Measurements from ENCODE around the gene AGPAT3.
A peak's percentile ranks its signal among the peaks of the same experiment; 100 is the strongest.

The AGPAT3 gene

GRCh38 chr21:44003307-44003966 lies 138.4 kb downstream of the AGPAT3 start:
- H3K27ac Mint-ChIP-seq: no peak overlapping the region
- H3K9me3 Mint-ChIP-seq: no peaks in the 10 kb centered on the region
- H3K27me3 Mint-ChIP-seq: no peaks in the 10 kb centered on the region
- no peak overlapping the region for H3K4me3 Mint-ChIP-seq
- no peaks in the 10 kb centered on the region for H3K4me1 Mint-ChIP-seq (ENCODE audit: low read depth)
- H3K36me3 Mint-ChIP-seq (ENCODE audit: low read depth): no peaks in the 10 kb centered on the region

GRCh38 chr21:44005071-44005470 lies 140.0 kb downstream of the AGPAT3 start:
- no peaks in the 10 kb centered on the region for H3K27me3 Mint-ChIP-seq
- no peaks in the 10 kb centered on the region for H3K4me1 Mint-ChIP-seq (ENCODE audit: low read depth)
- no peaks in the 10 kb centered on the region for H3K9me3 Mint-ChIP-seq
- no peaks in the 10 kb centered on the region for H3K36me3 Mint-ChIP-seq (ENCODE audit: low read depth)
- H3K4me3 Mint-ChIP-seq: no peak overlapping the region
- H3K27ac Mint-ChIP-seq: no peak overlapping the region

GRCh38 chr21:44005593-44005992 lies 140.6 kb downstream of the AGPAT3 start:
- H3K27ac Mint-ChIP-seq: no peak overlapping the region
- no peaks in the 10 kb centered on the region for H3K9me3 Mint-ChIP-seq
- H3K4me3 Mint-ChIP-seq: no peak overlapping the region
- no peaks in the 10 kb centered on the region for H3K4me1 Mint-ChIP-seq (ENCODE audit: low read depth)
- H3K27me3 Mint-ChIP-seq: no peaks in the 10 kb centered on the region
- H3K36me3 Mint-ChIP-seq (ENCODE audit: low read depth): no peaks in the 10 kb centered on the region

- no peak overlapping the region for H3K27ac Mint-ChIP-seq
- H3K4me1 Mint-ChIP-seq (ENCODE audit: low read depth): peaks cover 4% of the 10 kb centered on the region
- no peak overlapping the region for H3K4me3 Mint-ChIP-seq
- H3K36me3 Mint-ChIP-seq (ENCODE audit: low read depth): no peaks in the 10 kb centered on the region
- H3K27me3 Mint-ChIP-seq: no peaks in the 10 kb centered on the region
- H3K9me3 Mint-ChIP-seq: no peaks in the 10 kb centered on the region
Measured at GRCh38 chr21:44006017-44006619, 141.1 kb downstream of the AGPAT3 start.

- H3K36me3 Mint-ChIP-seq (ENCODE audit: low read depth): no peaks in the 10 kb centered on the region
- no peak overlapping the region for H3K27ac Mint-ChIP-seq
- H3K27me3 Mint-ChIP-seq: no peaks in the 10 kb centered on the region
- no peak overlapping the region for H3K4me3 Mint-ChIP-seq
- H3K4me1 Mint-ChIP-seq (ENCODE audit: low read depth): peaks cover 7% of the 10 kb centered on the region
- H3K9me3 Mint-ChIP-seq: no peaks in the 10 kb centered on the region
Measured at GRCh38 chr21:44006656-44007055, 141.6 kb downstream of the AGPAT3 start.

GRCh38 chr21:44010429-44010828 lies 145.4 kb downstream of the AGPAT3 start:
- H3K27me3 Mint-ChIP-seq: no peaks in the 10 kb centered on the region
- peaks cover 19% of the 10 kb centered on the region for H3K36me3 Mint-ChIP-seq (ENCODE audit: low read depth)
- H3K27ac Mint-ChIP-seq: peak overlapping the region; percentile 89
- H3K9me3 Mint-ChIP-seq: no peaks in the 10 kb centered on the region
- H3K4me3 Mint-ChIP-seq: no peak overlapping the region
- peaks cover 32% of the 10 kb centered on the region for H3K4me1 Mint-ChIP-seq (ENCODE audit: low read depth)

GRCh38 chr21:44011123-44011522 lies 146.1 kb downstream of the AGPAT3 start:
- peaks cover 39% of the 10 kb centered on the region for H3K4me1 Mint-ChIP-seq (ENCODE audit: low read depth)
- no peaks in the 10 kb centered on the region for H3K27me3 Mint-ChIP-seq
- peak overlapping the region; percentile 89 for H3K27ac Mint-ChIP-seq
- H3K9me3 Mint-ChIP-seq: no peaks in the 10 kb centered on the region
- peak overlapping the region; percentile 85 for H3K4me3 Mint-ChIP-seq
- peaks cover 19% of the 10 kb centered on the region for H3K36me3 Mint-ChIP-seq (ENCODE audit: low read depth)

GRCh38 chr21:44011579-44012473 lies 146.8 kb downstream of the AGPAT3 start, which contains the start of gene TRAPPC10:
Gene TRAPPC10, plus strand, starts transcription at chr21:44012309. Its CDS starts 185 bp downstream, at chr21:44012494.
- Mint-ChIP-seq H3K36me3 (ENCODE audit: low read depth) (peaks cover 19% of the 10 kb centered on the region), H3K9me3 (no peaks in the 10 kb centered on the region), H3K4me1 (ENCODE audit: low read depth) (peaks cover 46% of the 10 kb centered on the region), H3K4me3 (peak within 1 kb of the TSS; percentile 98), H3K27me3 (no peaks in the 10 kb centered on the region), H3K27ac (peak within 1 kb of the TSS; percentile 95)

- Mint-ChIP-seq H3K4me1 (ENCODE audit: low read depth) (peaks cover 55% of the 10 kb centered on the region), H3K27me3 (no peaks in the 10 kb centered on the region), H3K9me3 (no peaks in the 10 kb centered on the region), H3K27ac (peak overlapping the region; percentile 95), H3K36me3 (ENCODE audit: low read depth) (peaks cover 21% of the 10 kb centered on the region), H3K4me3 (peak overlapping the region; percentile 98)
Measured at GRCh38 chr21:44012474-44013379, 147.7 kb downstream of the AGPAT3 start.

GRCh38 chr21:44013380-44014088 lies 148.5 kb downstream of the AGPAT3 start:
- Mint-ChIP-seq H3K27ac (peak overlapping the region; percentile 95), H3K4me3 (peak overlapping the region; percentile 98), H3K36me3 (ENCODE audit: low read depth) (peaks cover 24% of the 10 kb centered on the region), H3K9me3 (no peaks in the 10 kb centered on the region), H3K4me1 (ENCODE audit: low read depth) (peaks cover 63% of the 10 kb centered on the region), H3K27me3 (no peaks in the 10 kb centered on the region)

- no peaks in the 10 kb centered on the region for H3K9me3 Mint-ChIP-seq
- H3K27ac Mint-ChIP-seq: peak overlapping the region; percentile 76
- peak overlapping the region; percentile 2 for H3K4me3 Mint-ChIP-seq
- no peaks in the 10 kb centered on the region for H3K27me3 Mint-ChIP-seq
- peaks cover 28% of the 10 kb centered on the region for H3K36me3 Mint-ChIP-seq (ENCODE audit: low read depth)
- peaks cover 94% of the 10 kb centered on the region for H3K4me1 Mint-ChIP-seq (ENCODE audit: low read depth)
Measured at GRCh38 chr21:44017601-44018000, 152.6 kb downstream of the AGPAT3 start.

GRCh38 chr21:44018127-44018526 lies 153.1 kb downstream of the AGPAT3 start:
- Mint-ChIP-seq H3K36me3 (ENCODE audit: low read depth) (peaks cover 29% of the 10 kb centered on the region), H3K27ac (peak overlapping the region; percentile 76), H3K27me3 (no peaks in the 10 kb centered on the region), H3K9me3 (no peaks in the 10 kb centered on the region), H3K4me1 (ENCODE audit: low read depth) (peaks cover 97% of the 10 kb centered on the region), H3K4me3 (peak overlapping the region; percentile 2)

GRCh38 chr21:44018813-44019567 lies 154.0 kb downstream of the AGPAT3 start:
- Mint-ChIP-seq H3K4me1 (ENCODE audit: low read depth) (peaks cover 97% of the 10 kb centered on the region), H3K4me3 (peak overlapping the region; percentile 32)

More at GRCh38 chr21:44018813-44019567, 154.0 kb downstream of the AGPAT3 start:
- Mint-ChIP-seq H3K36me3 (ENCODE audit: low read depth) (peaks cover 25% of the 10 kb centered on the region), H3K27ac (peak overlapping the region; percentile 77), H3K9me3 (no peaks in the 10 kb centered on the region), H3K27me3 (no peaks in the 10 kb centered on the region)

Data from stimulated activated naive CD8-positive, alpha-beta T cell treated with anti-CD3 and anti-CD28 coated beads, Interleukin-15, Interleukin-2, amounts not matched to agents 100 ng/mL and 50 ng/mL, for 24 hours (primary cell).